GM19025 (cell line): ENCODE data around the gene CISD3.
A peak's percentile ranks its signal among the peaks of the same experiment; 100 is the strongest.

ENCODE experiments used
- ATAC-seq: cut with Tn5 transposase; IDR thresholded peaks from one replicate; pipeline ENCODE4 v1.9.1; 2021; ENCODE audit warnings: mild to moderate bottlenecking, low read depth, moderate library complexity; ENCODE audit not compliant: unreplicated experiment

The CISD3 gene, protein sequence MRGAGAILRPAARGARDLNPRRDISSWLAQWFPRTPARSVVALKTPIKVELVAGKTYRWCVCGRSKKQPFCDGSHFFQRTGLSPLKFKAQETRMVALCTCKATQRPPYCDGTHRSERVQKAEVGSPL

DNA sequence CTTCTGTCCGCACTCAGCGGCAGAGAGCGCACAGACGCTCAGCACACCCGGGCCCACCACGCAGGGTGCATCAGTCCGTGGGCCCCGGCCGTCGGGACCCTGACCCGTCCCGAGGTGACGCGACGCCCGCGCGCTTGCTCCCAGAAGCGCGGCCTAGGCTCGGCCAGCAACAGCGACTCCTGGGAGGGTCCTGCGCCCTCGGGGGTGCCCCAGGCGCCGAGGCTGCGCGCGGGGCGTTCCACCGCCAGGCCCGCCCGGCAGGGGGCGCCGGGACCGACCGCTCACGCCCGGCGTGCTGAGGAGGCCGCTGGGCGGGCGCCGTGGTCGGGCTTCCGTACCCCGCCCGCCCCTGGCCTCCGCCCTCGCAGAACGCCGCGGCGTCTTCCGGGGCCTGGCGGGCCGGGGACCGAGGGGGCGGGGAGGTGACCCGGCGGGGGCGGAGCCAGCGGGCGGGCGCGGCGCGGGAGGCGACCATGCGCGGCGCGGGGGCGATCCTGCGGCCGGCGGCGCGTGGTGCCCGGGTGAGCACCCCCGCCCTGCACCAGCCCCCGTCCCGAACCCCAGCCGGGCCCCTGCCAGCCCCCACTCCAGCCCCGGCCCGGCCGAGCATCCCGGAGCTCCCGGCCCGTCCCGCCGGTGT is at the start of gene CISD3:
Gene CISD3, plus strand, starts transcription at position 456 of the 640 bp plus-strand sequence. Its CDS starts 18 bp downstream, at position 474.
- peak; percentile 82 for ATAC-seq

DNA sequence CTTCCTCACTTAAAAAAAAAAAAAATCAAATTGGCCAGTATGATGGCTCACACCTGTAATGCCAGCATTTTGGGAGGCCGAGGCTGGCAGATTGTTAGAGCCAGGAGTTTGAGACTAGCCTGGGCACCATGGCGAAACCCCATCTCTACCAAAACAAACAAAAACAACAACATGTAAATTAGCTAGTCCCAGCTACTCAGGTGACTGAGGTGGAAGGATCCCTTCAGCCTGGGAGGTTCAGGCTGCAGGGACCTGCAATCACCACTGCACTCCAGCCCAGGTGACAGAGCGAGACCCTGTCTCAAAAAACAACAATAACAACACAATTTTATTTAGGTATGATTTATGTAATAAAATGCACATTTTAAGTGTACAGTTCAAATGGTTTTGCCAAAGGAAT is 49.0 kb upstream of the CISD3 start:
- ATAC-seq, result no peak

DNA sequence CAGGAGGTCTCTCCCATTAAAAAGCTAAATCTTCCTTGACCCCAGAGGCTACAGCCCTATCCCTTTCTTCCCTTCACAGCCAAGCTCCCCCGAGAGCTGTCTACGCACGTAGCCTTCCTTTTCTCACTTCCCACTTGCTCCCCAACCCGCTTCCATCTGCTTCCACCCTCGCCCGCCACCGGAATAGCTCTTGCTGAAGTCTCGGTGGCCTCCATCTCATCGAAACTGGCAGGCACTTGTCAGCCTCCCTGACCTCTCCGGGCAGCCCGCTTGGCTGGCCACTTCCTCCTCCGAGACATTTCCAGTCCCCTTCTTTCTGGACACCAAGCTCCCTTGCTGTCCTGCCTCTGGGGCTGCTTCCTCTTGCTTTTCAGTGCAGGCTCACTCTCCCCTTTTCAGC is 44.6 kb upstream of the CISD3 start:
- ATAC-seq, result no peak

DNA sequence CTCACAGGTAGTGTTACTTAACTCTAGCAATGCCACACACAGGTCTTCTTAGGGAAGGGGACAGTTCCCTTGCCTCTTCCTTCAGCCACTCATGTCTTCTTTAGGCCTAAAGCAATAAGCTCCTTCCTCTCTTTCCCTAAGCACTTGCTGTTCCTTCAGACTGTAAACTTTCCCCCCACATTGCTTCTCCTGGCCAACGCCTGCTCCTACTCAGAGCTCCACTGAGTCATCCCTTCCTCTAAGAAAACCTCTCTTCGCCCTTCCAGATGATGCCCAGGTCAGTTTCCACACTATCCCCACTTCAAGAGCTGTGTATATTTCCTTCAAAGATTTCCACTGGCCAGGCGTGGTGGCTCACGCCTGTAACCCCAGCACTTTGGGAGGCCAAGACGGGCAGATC is 42.9 kb upstream of the CISD3 start:
- no peak for ATAC-seq

DNA sequence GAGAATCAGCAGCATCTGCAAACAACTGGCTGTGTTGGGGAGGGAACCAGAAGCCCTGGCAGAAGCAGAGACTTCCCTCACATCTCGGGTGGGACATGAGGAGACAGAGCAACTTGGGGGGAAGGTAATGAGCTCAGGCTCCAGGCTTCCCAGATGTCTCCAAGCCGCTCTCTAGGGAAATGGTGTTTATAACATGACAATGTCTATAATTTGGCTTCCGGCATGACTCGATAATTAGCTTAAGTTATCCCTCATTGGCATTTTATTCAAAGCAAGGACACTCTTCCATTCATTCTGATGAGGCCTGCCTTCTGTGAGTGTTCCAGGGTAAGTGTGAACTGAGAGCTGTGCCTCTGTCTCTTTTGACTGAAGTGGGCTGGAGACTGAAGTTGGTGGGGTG is 39.8 kb upstream of the CISD3 start:
- ATAC-seq, result no peak

DNA sequence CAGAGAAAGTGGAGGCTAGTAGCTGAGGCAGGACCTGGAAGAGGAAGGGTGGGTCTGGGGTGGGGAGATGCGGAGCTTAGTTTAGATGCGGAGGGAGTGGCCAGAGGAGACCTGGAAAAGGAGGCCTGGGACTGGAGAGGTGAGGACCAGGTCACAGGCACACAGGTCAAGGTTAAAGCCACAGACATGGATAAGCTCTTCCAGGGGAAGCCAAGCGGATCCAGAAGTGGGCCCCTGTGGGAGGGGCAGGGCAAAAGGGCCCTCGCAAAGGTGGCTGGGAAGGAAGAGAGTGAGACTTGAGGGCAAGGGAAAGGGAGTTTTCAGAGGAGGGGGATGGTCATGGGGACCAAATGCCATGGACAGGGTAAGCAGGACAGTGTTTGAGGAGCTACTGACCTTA is 39.0 kb upstream of the CISD3 start:
- no peak for ATAC-seq

DNA sequence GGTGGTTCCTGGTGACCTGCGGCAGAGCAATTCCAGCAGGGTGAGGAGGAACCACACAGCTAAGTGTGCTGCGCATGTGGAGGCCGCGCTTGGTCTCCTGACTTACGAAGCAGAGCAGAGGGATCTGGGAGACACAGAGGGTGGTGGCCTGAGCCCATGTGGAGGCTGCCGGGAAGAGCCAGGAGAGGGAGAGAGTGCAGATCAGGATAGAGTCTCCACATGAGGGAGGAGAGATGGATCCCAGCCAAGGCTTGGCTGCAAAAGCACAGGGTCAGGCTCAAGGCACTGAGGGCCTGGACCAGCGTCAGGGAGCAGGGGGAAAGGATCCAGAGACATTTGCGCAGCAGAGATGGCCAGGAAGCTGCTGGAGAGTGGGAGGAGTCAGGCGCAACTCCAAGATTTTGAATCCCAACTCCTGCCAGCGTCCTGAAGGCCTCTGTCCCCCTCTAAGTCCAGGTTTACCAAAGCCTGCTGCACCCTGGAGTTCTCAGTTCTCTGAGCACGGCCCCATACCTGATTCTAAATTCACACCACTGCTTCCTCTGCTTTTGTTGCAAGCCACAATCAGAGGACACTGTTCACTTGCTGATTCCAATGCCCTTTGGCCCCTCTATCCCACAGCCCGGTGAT is 36.3 kb upstream of the CISD3 start:
- ATAC-seq, result no peak

DNA sequence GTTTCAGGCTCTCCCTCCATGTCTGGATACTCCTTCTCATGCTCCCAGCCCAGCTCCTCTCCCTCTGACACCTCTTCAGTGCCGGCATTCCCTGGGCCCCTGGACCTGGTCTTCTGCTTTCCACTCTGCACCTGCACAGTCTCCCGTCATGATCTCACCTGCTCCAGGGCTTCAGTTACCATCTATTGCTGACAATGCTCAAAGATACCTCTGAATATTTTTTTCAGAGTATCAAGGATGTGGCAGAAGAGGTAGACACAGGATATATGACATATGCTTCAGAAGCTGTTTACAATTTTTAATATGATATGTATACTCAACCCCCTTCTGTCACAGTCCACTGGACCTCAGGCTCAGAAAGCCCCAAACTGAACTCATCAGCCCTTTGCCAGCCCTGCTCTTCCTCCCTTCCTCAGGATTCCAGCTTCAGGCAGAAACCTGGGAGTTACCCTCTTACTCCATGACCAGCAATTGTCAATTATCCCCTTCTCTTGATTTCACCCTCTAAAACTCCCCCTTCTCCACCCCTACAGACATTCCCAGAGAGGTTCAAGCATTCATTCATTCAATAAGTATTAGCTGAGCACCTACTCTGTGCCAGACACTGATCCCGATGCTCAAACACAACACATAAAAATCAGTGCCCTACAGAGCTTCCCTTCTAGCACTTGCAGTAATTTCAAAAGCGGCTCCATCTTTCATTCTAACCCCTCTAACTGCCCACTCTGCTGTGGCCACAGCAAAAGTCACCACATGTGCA is 32.9 kb upstream of the CISD3 start:
- no peak for ATAC-seq

DNA sequence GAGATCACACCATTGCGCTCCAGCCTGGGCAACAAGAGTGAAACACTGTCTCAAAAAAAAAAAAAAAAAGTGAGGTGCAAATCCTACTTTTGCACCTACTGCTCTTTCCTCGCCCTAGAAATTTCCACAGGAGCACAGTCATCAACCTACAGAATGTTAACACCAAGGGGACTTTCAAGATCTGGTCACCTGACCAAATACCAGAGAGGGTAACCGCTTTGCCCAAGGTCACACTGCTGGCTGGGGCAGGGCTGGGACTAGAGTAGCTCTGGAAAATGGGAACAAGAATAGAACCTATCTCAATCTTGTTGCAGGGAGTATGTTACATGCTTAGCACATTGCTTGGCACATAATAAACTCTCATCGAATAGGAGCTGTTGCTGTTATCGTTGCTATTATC is 31.4 kb upstream of the CISD3 start:
- no peak for ATAC-seq

DNA sequence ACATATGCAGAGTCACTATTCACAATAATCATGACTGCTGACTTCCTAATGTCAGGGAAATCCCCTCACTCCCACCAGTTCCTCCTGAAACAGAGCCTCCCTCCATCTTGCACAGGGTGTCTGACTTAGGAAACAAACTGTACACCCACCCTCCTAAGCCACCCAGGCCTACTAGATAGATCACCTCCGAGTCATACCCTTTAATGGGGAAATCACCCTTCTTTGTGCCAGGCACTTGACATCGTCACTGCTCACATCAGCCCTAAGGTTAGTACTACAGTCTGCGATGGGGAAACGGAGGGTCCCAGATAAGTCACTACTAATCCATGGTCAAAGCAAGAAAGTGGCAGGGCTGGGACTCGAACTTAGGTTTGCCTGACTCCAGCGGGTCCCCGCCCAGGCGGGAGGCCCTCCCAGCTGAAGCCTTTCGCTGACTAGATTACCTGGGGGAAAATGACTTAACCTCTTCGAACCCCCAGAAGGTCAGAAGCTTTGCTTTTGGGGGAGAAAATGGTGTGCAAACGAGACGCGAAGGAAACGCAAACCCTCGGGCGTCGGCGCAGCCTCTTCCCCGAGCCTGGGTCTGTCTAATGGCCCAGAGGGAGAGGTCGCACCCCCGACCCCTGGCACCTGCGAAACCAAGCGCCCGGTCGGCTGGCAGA is 28.5 kb upstream of the CISD3 start:
- ATAC-seq, result peak; percentile 24

DNA sequence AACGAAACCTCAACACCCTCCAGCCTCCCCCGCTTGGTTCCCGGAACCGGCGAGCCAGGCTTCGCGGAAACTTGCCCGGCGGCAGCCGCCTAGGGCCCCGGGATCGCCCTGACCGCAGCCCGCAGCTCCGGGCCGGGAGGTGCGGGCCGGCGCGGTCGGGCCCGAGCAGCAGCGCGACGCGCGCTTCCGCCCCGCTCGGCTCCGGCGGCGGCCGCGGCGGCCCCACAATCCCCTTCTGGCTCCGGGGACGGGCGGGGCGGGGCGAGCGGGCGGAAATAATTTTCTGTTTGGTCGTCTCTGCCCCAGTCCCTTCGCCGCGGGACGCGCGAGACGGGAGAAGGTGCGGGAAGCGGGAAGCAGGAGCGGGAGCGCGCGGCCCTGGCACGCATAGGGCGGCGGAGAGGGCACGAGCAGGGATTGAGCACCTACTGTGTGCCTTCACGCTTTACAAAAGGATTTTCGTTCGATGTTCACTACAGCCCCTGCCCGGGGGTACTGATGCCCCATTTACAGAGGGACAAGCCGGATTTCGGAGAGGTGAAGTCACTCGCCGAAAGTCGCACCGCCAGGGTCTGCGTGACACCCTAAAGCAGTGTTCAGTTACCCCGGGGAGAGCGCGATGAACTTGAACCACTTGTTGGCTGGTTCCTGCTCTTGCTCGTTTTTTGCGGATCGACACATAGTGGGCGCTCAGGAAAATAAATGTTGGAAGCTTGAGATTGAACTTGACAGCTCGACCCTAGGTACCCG is 27.8 kb upstream of the CISD3 start:
- peak; percentile 29 for ATAC-seq

DNA sequence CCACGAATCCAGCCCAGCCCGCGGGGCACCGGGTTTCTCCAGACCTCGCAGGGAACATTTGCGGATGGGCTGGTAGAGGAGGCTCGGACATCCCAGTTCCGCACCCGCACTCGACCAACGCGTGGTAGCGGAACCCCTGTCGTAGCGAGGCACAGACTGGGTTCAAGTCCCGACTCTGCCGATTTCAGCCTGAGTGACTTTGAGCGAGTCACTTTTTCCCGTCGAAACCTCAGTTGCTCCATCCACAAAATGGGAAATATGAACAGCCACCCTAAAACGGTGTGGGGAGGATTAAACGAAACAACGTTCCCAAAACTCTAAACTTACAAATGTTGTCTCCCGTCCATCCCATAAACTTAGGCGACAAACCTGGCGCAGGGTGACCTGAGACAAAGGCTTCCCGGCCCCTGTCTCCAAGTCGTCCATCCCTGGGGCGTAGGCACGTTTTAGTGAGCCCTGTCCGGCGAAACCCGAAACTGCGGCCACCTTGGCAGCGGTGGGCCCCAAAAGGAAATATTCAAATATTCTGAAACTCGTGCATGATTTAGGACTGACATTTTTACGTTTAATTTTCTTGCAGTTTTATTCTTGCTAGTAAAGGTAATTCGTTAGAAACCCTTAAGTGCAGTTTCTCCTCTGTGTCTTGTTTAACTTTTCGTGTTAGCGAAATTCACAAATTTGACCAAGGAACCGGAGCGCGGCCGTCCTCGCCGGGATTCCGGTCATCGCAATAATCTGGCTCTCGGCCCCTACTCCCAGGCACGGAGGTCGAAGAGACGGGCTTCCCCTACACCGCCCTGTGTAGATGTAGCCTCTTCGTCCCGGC is 27.0 kb upstream of the CISD3 start:
- no peak for ATAC-seq

DNA sequence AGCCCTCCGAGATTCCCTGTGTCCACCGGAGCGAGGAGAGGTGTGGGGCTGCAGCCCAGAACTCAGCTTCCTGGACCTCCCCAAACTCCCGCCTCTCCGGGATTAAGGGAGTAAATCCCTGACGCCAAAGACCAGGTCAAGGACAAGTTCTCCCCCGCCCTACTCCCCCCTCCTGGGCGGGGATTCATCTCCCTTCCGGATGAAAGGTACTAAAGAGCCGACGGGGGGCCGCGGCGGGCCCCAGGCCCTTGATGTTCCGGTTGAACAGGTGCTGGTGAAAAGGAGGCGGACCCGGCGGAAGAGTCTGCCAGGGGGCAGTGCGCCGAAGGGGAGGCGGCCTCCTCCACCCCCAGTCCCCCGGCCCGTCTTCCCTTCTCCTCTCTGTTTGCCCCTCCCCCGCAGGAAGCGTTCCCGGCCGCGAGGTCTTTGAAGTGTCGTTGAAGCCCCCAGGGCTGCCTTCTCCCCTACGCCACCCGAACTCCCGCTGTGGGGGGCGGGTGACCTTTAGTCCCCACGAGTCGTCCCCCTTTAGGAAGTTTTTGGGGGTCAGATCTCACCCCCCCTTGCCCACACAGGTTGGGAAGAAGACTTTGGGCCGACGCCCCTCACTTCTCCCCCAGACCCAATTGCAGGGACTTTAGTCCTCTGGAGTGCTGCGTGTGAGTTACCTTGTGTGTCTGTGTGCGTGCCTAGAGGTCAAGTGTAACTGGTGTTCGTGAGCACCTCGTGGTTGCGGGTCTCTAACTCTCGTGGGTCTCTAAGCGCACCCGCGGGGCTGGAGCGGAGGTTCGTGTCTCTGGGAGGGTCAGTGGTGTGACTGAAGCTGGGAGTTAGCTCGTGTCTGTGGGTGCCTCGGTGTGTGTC is 26.2 kb upstream of the CISD3 start:
- ATAC-seq, result no peak

DNA sequence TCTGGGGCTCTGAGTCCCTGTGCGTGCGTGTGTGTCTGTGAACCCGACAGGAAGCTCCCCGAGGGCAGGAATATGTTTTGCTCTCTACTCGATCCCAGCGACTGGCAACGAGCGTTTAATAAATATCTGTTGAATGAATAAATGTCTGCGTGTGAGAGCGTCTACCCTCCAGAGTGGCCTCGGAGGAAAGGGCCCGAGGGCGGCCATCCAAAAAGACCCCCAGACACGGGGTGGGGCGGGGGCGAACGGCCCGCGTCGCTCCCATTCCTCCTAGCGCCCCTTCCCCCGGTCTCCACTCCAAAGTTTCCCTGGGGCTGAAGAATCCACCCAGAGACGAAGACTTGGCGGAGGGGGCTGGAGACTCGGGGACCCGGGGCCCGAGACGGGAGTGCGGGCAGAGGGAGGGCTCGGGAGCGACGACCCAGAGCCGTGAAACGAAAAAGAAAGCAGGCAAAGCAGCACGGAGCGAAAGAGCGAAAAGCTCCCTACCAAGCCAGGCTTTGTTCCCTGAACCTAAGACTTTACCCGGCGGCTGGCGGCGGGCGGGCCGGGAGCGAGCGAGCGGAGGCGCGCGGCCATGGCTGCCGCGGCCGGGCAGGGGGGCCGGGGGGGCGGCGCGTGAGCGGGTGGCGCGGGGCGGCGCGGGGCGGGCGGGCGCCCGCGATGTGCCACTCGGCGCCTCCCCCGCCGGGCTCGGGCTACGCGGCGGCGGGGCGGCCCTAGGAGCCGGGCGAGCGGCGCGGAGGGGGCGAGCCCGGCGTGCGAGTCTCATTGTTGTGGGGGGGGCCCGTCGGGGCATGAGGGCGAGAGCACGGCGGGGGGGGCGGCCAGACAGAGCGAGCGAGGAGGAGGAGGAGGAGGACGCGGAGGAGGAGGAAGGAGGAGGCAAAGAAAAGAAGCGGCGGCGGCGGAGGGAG is 25.3 kb upstream of the CISD3 start, which contains the start of gene MLLT6:
Gene MLLT6, plus strand, starts transcription at position 668 of the 917 bp plus-strand sequence. CDS start 360 bp downstream, outside the sequence.
- no peak for ATAC-seq

DNA sequence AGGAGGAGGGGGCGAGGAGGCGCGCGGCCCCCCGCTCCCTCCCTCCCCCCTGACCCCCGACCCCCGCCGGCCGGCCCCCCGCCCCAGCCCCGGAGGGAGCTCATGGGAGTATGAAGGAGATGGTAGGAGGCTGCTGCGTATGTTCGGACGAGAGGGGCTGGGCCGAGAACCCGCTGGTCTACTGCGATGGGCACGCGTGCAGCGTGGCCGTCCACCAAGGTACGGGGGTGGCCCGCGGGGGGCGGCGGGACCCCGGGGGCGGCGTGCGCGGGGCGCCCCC is 24.7 kb upstream of the CISD3 start:
- no peak for ATAC-seq

DNA sequence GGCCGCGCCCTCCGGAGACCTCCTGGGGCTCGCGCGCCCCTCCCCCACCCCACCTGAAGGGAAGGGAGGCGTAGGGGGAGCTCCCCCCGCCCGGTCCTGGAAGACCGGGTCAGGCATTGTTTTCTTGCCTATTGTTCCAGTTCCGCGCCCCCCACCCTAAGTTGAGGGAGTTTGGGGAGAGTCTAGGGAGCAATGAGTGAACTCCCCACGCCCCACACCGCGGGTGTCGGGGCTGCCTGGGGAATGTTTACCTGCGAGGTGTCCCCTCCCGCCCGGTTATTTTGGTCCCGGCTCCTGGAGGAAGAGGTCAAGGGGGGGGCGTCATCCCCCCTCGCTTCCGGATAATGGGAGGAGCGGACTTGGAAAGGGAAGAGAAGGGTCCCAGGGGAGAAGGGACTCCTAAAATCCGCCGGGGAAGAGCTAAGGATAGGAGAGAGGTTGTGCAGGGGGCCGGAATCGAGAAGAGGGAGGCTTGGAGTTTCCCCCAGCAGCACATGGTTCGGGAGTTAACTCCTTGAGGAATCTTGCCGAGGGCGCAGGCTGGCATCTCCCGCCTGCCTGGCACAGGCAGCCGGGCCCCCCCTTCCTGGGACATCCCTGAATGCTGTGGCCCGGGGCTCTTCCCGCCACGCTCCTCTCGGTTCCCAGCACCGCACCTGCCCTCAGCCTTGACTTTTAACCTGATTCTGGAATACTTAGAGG is 24.2 kb upstream of the CISD3 start:
- ATAC-seq, result no peak
